ENCODE measurements around the gene SCG3.

The SCG3 gene

GRCh38 chr15:51727141-51727897 is 46.0 kb downstream of the SCG3 start:
- no peak for DNase-seq (ENCODE audit: low read depth in 2 of 2)

- DNase-seq (ENCODE audit: low read depth in 2 of 2), result no peak
Observed at GRCh38 chr15:51731549-51732267, 50.4 kb downstream of the SCG3 start.

- no peak for DNase-seq (ENCODE audit: low read depth in 2 of 2)
Observed at GRCh38 chr15:51732646-51733045, 51.3 kb downstream of the SCG3 start.

GRCh38 chr15:51735228-51736010 is 54.1 kb downstream of the SCG3 start:
- no peak for DNase-seq (ENCODE audit: low read depth in 2 of 2)

GRCh38 chr15:51736069-51736468 is 54.8 kb downstream of the SCG3 start:
- no peak for DNase-seq (ENCODE audit: low read depth in 2 of 2)

- DNase-seq (ENCODE audit: low read depth in 2 of 2), result peak; percentile 50
Observed at GRCh38 chr15:51736751-51737521, 55.6 kb downstream of the SCG3 start.

- peak; percentile 45 to 79 for DNase-seq (ENCODE audit: low read depth in 2 of 2)
Observed at GRCh38 chr15:51737522-51738305, 56.4 kb downstream of the SCG3 start, which contains the start of gene LYSMD2. LYSMD2 (minus strand) TSS chr15:51737655; CDS start chr15:51737622, 33 bp downstream.

- no peak for DNase-seq (ENCODE audit: low read depth in 2 of 2)
Observed at GRCh38 chr15:51738553-51738952, 57.2 kb downstream of the SCG3 start.

- DNase-seq (ENCODE audit: low read depth in 2 of 2), result no peak
Observed at GRCh38 chr15:51739061-51739712, 57.9 kb downstream of the SCG3 start.

GRCh38 chr15:51749307-51749706 is 68.0 kb downstream of the SCG3 start:
- DNase-seq (ENCODE audit: low read depth in 2 of 2), result no peak

GRCh38 chr15:51750186-51750585 is 68.9 kb downstream of the SCG3 start:
- DNase-seq (ENCODE audit: low read depth in 2 of 2), result no peak

- DNase-seq (ENCODE audit: low read depth in 2 of 2), result peak in 1 of 2 donors; percentile 38
Observed at GRCh38 chr15:51750792-51751696, 69.7 kb downstream of the SCG3 start, which contains the start of gene TMOD2. TMOD2 (plus strand) TSS chr15:51751597; CDS start chr15:51766442, 14,845 bp downstream.

- no peak for DNase-seq (ENCODE audit: low read depth in 2 of 2)
Observed at GRCh38 chr15:51751697-51752683, 70.7 kb downstream of the SCG3 start.

- DNase-seq (ENCODE audit: low read depth in 2 of 2), result no peak
Observed at GRCh38 chr15:51752888-51753287, 71.6 kb downstream of the SCG3 start.

GRCh38 chr15:51754267-51754666 is 73.0 kb downstream of the SCG3 start:
- DNase-seq (ENCODE audit: low read depth in 2 of 2), result no peak

GRCh38 chr15:51755790-51756189 is 74.5 kb downstream of the SCG3 start:
- DNase-seq (ENCODE audit: low read depth in 2 of 2), result no peak

- DNase-seq (ENCODE audit: low read depth in 2 of 2), result no peak
Observed at GRCh38 chr15:51756482-51756881, 75.2 kb downstream of the SCG3 start.

GRCh38 chr15:51757450-51757849 is 76.1 kb downstream of the SCG3 start:
- DNase-seq (ENCODE audit: low read depth in 2 of 2), result no peak
